Measurements from ENCODE around the gene CCDC61. TPM values are rescaled to one million over a fixed set of nuclear protein-coding genes. Genes with fewer than 3 reads are reported as not detected.
A peak's percentile ranks its signal among the peaks of the same experiment; 100 is the strongest.

The CCDC61 gene, protein sequence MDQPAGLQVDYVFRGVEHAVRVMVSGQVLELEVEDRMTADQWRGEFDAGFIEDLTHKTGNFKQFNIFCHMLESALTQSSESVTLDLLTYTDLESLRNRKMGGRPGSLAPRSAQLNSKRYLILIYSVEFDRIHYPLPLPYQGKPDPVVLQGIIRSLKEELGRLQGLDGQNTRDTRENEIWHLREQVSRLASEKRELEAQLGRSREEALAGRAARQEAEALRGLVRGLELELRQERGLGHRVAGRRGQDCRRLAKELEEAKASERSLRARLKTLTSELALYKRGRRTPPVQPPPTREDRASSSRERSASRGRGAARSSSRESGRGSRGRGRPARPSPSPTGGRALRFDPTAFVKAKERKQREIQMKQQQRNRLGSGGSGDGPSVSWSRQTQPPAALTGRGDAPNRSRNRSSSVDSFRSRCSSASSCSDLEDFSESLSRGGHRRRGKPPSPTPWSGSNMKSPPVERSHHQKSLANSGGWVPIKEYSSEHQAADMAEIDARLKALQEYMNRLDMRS
- total RNA-seq (2014; rRNA removed; shearing (Covaris generic)), result 1.4 and 3.7 TPM in 2 replicates

- DNase-seq (ENCODE audit: low spot score), result peak; percentile 94
These were observed at the start of gene CCDC61 for GRCh38 chr19:45994998-45995714. CCDC61 (plus strand) TSS chr19:45995467; CDS start chr19:46003019, 7,552 bp downstream.

DNA sequence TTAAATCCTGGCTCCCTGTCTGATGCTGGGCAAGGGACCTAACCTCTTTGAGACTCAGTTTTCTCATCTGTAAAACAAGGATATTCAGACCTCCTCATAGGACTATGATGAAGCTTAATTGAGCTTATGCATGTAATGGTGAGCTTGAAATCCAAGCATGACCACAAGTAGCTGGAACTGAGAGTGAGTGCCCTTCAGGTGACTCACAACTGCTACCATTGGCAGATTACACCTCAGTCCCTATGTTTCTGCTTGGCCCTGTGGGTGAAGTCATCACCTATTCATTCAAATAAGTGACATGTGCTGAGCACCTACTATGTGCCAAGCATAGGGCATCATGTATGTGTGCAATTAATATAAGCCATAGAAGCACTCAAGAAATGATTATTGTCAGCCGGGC is 47.3 kb upstream of the CCDC61 start:
- peak; percentile 36 for DNase-seq (ENCODE audit: low spot score)

- DNase-seq (ENCODE audit: low spot score), result no peak
These were observed 43.0 kb upstream of the CCDC61 start for GRCh38 chr19:45952341-45952685.

DNA sequence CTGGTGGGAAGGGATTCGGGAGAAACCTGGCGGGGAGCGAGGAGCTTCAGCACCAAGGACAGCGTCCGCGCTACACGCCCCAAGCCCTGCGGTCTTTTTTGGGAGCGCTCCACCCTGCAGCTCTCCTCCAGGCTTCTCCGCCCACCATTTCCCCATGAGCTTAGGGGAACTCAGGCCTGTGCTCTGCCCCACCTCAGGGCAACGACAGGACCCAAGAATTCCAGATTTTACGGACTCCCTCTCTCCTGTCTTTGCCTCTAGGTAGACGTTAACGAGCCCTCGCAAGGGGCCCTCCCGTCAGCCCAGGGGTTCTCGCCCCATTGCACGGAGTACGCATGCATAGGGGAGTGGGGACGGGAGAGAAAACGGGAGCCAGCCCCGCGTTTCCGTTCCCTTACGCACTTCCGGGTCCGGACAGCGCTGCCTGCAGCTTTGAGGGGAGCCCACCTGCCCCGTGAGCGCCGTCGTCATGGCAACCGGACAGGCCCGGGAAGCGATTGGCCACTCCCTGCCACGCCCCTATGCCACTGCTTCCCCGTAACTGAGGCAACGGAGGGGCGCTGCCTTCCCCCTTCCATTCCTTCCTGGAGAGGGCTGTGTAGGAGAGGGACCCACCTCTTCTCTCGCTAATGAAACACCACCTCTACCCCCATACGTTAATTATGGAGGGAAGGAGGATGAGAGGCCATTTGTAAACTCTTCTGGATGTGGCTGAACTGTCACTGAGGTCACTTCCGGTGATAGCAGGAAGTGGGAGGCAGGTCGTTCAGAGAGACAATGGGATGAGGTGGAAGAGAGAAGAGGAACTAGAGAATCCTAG is 42.4 kb upstream of the CCDC61 start:
- DNase-seq (ENCODE audit: low spot score), result no peak

DNA sequence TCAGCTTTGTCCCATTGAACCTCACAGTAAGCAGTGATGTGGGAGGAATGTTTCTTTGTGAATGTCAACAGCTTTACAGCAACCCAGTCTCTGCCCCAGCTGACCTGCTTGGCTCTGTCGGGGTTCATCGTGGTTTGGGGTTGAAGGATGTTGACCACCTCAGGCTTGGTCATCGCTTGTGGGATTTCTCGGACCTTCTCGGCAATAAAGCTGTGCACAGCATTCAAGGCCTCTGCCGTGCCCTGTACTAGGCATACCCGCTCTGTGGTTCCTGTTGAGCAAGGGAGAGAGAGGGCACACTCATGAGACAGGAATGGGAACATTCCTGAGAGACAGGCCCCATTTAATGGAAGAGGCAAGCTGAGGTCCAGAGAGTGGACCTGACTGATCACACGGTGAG is 41.6 kb upstream of the CCDC61 start:
- no peak for DNase-seq (ENCODE audit: low spot score)

- no peak for DNase-seq (ENCODE audit: low spot score)
These were observed 41.1 kb upstream of the CCDC61 start for GRCh38 chr19:45954156-45954555.

DNA sequence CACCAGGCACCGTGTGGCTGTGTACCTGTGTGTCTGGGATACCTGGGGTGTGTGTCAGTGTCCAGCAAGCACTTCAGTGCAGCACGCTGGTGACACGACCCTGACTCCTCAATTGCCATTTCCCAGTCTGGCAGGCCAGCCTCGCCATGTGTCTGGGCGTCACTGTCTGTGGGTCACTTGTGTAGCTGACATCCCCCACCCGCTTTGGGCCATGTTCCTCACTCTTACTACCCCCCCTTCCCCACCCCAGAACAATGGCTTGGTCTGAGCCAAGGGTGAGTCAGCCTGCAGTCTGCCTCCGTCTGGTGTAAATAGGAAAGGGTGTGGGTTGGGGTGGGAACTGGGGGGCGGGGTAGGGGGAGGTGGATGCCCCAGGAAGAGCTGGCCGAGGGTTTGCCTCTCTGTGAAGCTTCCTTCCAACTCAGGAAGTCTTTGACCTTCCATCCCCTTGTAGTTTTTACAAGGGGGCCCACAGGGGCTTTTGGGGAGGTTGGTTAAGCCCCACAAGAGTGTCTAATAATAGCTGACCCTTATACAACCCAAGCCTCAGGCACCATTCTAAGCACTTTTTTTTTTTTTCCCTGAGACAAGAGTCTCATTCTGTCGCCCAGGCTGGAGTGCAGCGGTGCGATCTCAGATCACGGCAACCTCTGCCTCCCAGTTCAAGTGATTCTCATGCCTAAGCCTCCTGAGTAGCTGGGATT is 39.2 kb upstream of the CCDC61 start:
- peak; percentile 81 for DNase-seq (ENCODE audit: low spot score)

DNA sequence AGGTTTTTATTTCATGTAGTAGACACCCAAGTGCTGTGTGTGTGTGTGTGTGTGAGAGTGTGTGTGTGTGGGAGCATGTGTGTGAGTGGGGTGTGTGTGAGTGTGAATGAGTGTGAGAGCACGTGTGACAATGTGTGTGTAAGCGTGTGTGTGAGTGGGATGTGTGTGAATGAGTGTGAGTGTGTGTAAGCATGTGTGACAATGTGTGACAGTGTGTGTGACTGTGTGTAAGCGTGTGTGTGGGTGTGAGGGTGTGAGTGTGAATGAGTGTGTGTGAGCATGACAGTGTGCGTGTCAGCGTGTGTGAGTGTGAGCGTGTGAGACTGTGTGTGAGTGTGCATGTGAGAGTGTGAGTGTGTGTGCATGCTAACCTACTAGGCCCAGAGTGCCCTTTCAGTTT is 36.9 kb upstream of the CCDC61 start:
- DNase-seq (ENCODE audit: low spot score), result no peak

- no peak for DNase-seq (ENCODE audit: low spot score)
These were observed 36.3 kb upstream of the CCDC61 start for GRCh38 chr19:45958769-45959516.

DNA sequence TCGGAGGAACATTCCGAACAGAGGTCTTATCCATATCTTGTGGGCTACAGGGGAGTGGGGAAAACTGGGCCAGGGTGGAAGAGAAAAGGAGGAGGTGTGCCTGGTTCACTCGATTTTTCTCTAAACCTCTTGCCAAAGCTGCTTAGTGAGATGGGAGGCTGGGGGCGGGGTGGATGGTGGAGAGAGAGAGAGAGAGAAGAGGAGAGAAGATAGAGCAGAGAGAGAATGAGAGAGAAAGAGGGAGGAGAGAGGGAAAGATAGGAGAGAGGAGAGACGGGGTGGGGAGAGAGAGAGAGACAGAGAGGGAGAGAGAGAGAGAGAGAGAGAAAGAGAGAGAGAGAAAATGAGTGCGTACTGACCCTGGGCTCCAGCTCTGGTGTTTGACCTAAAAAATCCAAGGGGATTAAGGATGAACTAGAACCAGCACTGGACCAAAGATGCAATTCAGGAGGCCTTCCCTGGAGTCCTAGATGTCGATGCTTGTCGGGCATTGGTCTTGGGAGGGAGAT is 35.7 kb upstream of the CCDC61 start:
- DNase-seq (ENCODE audit: low spot score), result no peak

GRCh38 chr19:45960595-45961235 is 34.6 kb upstream of the CCDC61 start:
- DNase-seq (ENCODE audit: low spot score), result no peak

DNA sequence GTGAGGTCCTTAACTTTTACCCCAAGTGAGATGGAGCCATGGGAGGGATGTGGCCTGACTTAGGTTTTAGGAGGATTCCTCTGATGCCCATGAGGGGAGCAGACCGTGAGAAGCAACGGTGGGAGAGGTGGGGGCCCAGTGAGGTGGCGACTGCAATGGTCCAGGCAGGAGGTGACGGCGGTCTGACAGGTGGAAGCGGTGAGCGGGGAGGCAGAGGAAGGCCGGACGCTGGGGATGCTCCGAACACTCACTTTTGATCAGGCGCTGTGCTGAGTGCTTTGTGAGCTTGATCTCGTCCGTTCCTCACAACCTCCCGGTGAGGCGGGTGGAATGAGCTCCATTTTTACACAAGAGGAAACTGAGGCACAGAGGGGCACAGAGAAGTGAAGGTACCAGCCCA is 33.2 kb upstream of the CCDC61 start:
- no peak for DNase-seq (ENCODE audit: low spot score)

GRCh38 chr19:45967246-45967645 is 28.0 kb upstream of the CCDC61 start:
- DNase-seq (ENCODE audit: low spot score), result no peak

- DNase-seq (ENCODE audit: low spot score), result no peak
These were observed 26.6 kb upstream of the CCDC61 start for GRCh38 chr19:45968626-45969025.

GRCh38 chr19:45969676-45970075 is 25.6 kb upstream of the CCDC61 start:
- no peak for DNase-seq (ENCODE audit: low spot score)

DNA sequence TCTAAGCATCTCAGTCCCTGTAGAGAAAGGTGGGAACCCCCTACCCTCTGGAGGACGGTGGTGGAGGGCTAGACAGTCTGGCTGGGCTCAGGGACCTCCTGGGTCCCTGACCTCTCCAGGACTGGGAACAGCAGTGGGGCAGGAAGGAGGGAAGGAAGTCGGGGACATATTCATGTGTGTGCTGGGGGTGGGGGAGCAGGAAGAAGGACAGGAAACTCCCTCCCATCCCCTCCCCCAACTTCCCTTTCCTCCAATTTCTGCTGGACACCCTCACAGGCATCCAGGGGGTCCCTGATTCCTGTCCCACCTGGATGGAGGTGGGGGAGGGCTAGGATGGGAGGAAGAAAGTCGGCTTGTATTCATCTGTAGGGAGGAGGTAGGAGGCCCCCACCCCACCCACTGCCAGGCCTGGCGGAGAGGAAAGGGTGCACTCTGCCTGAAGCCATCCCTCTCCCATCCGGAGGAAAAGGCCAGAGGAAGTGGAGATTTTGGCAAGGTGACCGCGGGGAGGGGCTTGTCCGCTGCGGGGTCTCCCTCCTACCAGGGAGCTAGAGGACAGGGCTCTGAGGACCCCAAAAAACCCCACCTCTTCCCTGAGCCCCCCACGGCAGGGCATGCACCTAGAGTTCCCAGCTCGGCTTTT is 23.9 kb upstream of the CCDC61 start:
- no peak for DNase-seq (ENCODE audit: low spot score)

DNA sequence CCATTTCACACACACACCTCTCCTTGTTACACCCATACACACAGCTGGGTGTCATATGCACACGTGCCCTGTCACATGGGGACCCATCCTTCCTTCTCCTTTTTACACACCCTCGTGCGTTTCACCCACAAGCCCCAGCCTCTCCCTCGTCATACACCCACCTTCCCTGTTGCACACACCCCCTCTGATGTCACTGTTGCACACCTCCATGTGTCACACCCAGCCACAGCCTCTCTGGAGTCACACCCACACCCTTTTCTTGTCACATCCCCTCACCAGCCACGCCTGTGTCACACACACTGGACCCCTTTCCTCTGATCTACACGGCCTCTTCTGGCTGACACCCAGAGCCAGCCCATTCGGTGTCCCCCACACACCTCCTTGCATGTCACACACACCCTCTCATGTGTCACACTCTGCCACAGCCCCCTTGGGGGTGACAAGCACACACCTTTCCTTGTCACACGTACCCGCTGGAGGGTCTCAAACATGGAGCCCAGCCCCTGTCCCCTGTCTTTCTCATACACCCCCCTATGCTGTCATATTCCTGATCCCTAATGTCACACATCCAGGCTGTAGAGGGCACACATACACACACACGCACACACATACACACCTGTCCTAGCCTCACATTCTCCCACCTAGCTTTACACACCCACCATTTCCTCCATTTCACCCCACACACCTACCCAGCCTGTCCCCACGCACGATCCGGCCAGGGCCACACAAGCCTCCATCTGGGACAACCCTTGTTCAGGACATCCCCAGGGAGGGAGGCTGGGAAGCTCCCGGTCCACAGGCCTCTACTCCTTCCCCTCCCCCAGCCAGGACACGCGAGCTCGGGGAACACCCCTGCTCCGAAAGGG is 23.0 kb upstream of the CCDC61 start:
- DNase-seq (ENCODE audit: low spot score), result no peak

DNA sequence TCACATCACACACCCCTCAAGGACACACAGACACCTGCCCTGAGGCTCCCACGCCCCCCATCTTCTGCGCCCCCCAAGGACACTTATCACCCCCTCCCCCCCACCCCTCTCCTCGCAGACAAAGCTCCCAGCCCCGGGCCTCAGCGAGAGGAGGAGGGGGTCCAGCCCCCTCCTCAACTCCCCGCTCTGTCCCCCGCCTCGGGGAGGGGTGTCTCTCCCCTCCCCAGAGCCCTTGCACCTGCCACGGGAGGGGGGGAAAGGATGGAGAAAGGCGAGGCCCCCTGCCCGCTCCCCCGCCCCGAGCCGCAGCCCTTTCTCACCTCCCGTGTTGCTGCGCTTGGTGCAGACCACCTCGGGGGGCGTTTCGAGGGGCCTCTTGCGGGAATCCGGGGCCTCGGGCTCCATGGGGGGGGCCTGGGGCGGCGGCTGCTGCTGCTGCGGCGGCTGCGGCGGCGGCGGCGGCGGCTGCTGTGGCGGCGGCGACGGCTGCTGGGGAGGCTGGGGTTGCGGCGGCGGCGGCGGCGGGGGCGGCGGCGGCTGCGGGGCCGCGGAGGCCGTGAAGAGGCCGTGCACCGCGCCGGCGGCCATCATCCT is 22.2 kb upstream of the CCDC61 start:
- no peak for DNase-seq (ENCODE audit: low spot score)

Measured in H4 (cell line).